Activated CD8-positive, alpha-beta memory T cell treated with anti-CD3 and anti-CD28 coated beads, Interleukin-2, amount 50 U/mL, for 4 hours (primary cell): Measurements from ENCODE around the gene MTHFR.
"Not testable (repeated sequence)": the region's sequence is repeated elsewhere in the genome, so short reads cannot be mapped to it uniquely, and the experiment has no call there.

Source experiments
- DNase-seq: peaks from one replicate; pipeline ENCODE4 v3.0.0-alpha.2; 2020

MTHFR gene

GRCh38 chr1:11831945-11832725 lies 26.4 kb upstream of the MTHFR start:
- no peak for DNase-seq

- DNase-seq: no peak
These were observed 22.7 kb upstream of the MTHFR start for GRCh38 chr1:11828511-11828910.

DNA sequence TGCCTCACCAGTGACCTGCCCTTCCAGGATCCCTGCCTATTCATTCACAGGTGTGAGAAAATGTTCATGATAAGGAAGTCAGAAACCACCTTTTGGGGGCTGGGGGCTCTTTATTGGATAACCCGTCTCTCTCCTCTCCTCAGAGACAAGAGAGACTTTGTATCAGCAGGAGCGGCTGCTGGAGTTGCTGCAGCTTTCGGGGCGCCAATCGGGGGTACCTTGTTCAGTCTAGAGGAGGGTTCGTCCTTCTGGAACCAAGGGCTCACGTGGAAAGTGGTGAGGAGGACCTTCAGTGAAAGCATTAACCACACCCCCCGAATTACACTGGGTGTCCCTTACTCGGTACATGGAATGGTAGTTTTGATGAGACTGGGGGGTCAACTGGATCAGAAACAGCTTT lies 21.2 kb upstream of the MTHFR start:
- DNase-seq: no peak

DNA sequence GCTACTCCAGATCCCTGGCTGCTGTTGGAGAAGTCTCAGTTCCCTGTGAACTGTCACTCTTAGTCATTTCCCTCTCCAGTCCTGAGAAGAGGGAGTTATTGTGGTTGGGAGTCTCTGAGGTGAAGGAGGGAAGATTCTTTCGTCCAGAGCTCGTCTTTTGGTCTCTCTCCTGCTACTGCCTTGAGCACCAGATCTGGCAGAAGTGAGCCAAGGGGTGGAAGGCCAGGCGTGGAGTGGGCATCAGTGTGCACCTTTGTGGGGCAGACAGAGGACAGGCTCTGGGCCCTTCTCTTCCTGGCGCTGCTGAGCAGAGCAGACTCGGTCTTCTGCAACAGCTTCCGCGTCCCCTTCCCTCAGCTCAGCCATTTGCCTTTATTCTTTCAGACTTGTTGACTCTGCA lies 19.4 kb upstream of the MTHFR start:
- no peak for DNase-seq

- no peak for DNase-seq
These were observed 17.8 kb upstream of the MTHFR start for GRCh38 chr1:11823366-11824137.

DNA sequence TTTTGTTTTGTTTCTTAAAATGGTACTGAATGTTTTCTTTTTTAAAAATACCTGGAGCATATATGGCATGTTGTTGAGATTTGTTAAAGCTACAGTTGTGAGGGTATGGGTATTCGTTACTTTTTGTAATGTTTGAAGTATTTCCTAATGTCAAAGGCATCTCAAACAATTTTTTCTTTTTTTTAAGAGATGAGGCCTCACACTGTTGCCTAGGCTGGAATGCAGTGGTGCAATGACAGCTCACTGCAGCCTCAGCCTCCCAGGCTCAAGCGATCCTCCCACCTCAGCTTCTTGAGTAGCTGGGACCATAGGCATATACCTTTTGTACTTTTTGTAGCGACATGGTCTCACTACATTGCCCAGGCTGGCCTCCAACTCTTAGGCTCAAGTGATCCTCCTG lies 16.3 kb upstream of the MTHFR start:
- no peak for DNase-seq

- no peak for DNase-seq
These were observed 11.4 kb upstream of the MTHFR start for GRCh38 chr1:11817192-11817591.

- no peak for DNase-seq
These were observed 7.3 kb upstream of the MTHFR start for GRCh38 chr1:11813021-11813420.

DNA sequence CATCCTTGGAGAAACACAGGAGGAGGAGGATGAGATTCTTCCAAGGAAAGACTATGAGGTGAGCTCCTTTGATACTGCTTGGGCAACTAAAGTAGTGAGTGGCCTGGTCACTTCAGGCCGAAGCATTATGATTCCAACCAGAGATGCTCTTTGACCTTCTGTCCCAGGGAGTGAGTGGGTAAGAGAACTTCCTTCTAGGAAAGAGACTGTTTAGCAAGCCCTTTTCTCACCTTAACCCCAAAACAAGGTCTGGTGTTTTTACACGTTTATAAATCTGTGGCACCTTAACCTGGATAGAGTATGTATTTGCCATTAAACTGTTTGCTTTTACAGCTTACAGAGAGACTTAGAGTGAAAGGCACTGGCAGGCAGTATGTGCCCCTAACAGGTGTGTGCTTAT lies 1.4 kb upstream of the MTHFR start:
- DNase-seq: no peak

DNA sequence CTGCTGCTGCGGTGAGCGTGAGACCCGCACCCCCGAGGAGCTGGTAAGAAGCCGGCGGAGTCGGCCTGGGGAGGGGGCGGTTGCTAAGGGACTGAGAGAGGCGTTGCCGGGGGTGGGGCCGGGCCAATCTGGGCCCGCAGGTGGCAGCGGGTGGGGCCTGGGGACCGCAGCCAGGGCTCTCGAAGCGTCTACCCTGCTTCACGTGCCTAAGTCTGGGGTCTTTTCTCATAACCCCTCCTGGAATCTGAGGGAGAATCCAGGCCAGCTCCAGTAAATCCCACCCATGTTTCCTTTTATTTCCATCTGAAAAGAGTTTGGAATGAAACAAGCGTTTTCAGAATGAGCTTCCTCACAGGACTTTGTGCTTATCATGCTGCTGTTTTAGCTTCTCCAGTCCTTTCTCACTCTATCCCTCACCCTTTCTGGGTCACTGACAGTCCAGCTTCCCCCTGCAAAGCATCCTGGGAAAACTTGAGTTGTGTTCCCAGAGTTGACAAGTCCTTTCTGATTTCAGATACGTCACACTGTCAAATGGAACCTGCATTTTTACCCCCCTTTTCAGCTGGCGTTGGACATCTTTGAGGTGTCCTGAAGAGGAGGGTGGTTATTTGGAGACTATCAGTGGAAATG lies 658 bp upstream of the MTHFR start:
- DNase-seq: no peak

- peak; percentile 33 for DNase-seq
These were observed 920 bp downstream of the MTHFR start for GRCh38 chr1:11804666-11805421.

- not testable (repeated sequence) for DNase-seq
These were observed 1.7 kb downstream of the MTHFR start for GRCh38 chr1:11803924-11804665.

DNA sequence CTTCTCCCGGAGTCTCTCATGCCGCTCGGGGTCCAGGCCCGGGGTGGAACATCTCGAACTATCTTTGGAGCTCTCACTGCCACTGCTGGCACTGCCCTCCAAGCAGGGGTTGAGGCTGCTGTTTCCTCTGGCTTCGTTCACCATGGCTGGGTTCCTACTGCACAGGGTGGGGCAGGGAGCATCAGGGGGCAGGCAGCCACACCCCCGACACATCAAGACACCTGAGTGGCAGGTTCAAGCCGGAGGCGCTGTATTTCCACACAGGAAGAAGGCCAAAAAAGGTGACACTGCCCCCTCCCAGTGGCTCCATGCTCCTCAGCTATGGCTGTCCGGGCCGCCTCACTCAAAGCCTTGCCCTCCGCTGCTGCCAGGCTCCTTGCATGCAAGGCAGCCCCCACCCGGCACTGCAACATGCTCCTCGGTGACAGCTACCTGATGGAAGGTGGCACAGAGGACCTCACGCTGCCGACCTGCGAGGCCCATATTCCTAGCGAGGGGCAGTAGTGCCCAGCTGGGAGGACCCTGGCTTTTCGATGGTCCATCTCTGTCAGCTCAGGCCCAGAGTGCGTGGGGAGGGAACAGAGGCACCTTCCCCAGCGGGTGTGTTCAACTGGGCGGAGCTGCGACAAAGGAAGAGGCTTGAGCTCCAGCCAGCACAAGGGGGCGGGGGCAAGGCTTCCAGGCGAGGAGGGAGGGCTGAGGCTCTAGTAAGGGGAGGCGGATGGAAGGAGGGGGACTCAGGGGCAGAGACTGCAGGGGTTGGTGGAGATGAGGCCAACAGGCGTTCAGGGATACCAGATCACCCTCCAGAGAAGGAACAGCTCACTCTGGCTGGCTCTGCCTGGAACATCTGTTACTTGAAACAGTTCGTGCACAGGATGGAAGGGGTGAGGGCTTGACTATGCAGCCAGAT lies 2.5 kb downstream of the MTHFR start:
- peak; percentile 71 for DNase-seq

DNA sequence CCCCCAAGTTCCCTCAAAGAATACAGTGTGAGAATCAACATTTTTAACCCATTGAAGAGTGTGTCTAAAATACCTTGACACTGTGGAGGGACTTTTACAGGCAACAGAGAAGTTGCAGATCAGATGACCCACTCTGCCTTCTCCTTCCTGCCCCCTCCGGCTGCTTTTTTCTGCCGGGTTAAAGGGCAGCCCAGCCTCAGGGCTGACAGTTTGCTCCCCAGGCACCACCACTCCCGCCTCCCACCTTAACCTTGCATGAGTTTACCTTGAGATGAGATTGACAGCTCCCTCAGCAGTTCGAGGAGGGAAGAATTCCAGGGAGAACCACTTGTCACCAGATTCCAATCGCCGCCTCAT lies 3.2 kb downstream of the MTHFR start:
- no peak for DNase-seq

DNA sequence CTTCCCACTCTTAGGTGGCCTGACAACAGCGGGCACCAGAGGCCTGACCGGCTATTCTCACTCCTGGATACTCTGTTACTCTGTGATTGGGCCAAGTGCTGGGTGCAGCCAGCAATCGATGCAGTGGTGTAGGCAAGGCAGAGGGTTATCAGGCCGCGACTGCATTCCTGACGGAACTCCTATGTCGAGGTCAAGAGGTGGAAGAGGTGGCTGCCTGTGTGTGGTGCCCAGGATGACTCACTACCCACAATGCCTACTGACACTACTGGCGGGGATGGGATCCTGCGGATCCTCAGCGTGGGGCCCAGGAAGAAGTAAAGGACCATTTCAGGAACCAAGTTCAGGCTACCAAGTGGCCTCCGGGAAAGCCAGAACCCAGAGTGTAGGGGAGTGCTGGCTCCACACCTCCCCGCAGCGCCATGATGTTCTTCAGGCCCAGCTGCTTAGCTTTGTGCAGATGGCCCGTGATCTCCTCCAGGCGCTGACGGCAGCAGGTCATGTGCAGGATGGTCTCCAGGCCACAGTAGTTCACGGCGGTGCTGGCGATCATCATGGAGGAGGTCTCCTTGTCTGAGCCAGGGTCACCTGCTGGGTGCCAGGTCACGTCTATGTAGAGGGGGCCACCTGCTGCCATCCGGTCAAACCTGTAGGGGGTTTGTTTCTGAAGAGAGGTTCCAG lies 4.9 kb downstream of the MTHFR start:
- DNase-seq: no peak

DNA sequence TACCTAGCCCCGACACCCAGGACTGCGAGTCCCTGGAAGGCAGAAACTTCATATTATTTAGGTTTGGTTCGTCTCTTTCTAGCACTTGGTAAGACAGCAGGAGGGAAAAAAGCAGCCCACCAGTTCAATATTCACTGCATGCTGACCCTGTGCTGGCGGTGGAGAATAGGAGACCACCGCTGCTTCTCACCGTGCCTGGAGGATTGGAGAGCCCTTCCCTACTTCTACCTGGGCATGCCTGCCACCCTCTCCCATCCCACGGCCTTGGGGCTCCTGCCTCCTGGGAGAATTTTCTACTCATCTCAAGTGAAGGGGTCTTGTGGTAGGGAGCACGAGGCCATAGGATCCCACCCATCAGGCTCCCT lies 5.4 kb downstream of the MTHFR start:
- no peak for DNase-seq

- no peak for DNase-seq
These were observed 5.9 kb downstream of the MTHFR start for GRCh38 chr1:11799896-11800295.

DNA sequence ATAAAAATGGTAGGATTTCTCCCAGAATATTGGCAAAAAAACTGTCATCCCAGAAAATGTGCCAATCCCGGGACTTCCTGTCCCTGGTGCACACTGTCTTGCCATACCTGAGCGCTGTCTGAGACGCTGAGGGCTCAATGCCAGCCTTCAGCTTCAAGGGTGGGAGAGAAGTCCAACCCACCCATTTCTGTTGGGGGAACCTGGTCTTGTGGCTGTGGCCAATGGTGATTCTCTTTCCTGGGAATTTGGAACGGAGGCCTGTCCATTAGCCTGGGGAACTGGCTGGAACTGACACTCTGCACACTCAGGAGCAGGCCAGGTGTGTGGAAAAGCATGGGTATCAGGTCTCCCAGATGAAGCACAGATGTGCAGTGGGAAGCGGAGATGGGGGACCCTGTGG lies 6.7 kb downstream of the MTHFR start:
- no peak for DNase-seq

DNA sequence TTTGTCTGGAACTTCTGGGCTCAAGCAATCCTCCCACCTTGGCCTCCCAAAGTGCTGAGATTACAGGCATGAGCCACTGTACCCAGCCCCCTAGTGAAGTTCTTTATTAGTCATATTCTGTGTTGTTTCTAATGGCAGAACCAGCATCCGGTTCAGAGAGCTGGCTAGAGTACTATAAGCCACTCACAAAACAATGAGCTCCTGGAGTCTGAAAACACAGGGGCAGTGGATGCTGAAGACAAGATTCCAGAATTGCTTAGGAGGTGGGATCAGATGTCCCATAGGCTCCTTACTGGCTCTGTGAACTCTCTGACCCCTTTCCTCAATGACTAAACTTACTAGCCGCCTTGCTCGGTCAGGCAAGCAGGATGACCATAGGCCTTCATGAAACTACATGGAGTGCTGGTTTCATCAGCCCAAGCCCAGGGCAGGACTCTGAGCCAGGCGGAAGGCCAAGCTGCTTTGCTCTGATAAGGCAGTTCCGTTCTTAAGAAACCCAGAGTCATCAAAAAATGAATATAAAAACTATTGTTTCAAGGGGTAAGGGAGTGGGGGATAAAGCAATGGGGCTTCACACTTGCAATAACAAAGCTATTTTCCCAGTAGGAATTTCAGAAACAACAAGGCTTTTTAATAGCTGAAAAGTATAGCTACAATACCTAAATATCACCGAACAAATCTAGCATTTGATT lies 8.1 kb downstream of the MTHFR start:
- DNase-seq: no peak
